Neural cell (in vitro differentiated cells): ENCODE results near the gene PARVB. TPM values are rescaled to one million over a fixed set of nuclear protein-coding genes. Genes with fewer than 3 reads are reported as not detected.

Experiments used
- H2AFZ ChIP-seq: fragments of 200-600, 300-800 bp; sonication (generic), shearing (Covaris generic); 2 replicates; pipeline ENCODE4 v1.6.0; 2014; ENCODE audit warnings: low read depth, mild to moderate bottlenecking, antibody characterized with exemption, low read length, moderate library complexity
- H3F3A ChIP-seq: fragments of 200-600 bp; shearing (Covaris generic); 2 replicates; pipeline ENCODE4 v1.6.1; 2016; ENCODE audit warnings: mild to moderate bottlenecking, moderate library complexity, mixed read lengths, antibody characterized with exemption, low read length; ENCODE audit not compliant: insufficient read depth, poor library complexity, severe bottlenecking
- H3K27ac ChIP-seq: fragments of 200-600, 300-800 bp; sonication (generic), shearing (Covaris generic); 2 replicates; pipeline ENCODE4 v1.5.1; 2014; ENCODE audit warnings: mild to moderate bottlenecking, low read length, moderate library complexity
- H3K27me3 ChIP-seq: fragments of 300-800, 200-600 bp; sonication (generic), shearing (Covaris generic); 2 replicates; pipeline ENCODE4 v1.6.0; 2014; ENCODE audit warnings: mild to moderate bottlenecking, low read depth, low read length, moderate library complexity; ENCODE audit not compliant: insufficient read depth
- H3K36me3 ChIP-seq: fragments of 300-800, 200-600 bp; sonication (generic), shearing (Covaris generic); 2 replicates; pipeline ENCODE4 v1.5.1; 2014; ENCODE audit warnings: mild to moderate bottlenecking, antibody characterized with exemption, low read length, moderate library complexity; ENCODE audit not compliant: insufficient read depth
- H3K4me2 ChIP-seq: fragments of 300-800, 200-600 bp; sonication (generic), shearing (Covaris generic); 2 replicates; pipeline ENCODE4 v1.6.0; 2014; ENCODE audit warnings: mild to moderate bottlenecking, low read length
- H3K4me3 ChIP-seq: fragments of 300-800, 200-600 bp; sonication (generic), shearing (Covaris generic); 2 replicates; pipeline ENCODE4 v1.5.1; 2014; ENCODE audit warnings: mild to moderate bottlenecking, low read length, moderate library complexity
- H3K79me2 ChIP-seq: fragments of 200-600 bp; shearing (Covaris generic); replicated peaks from 2 replicates; pipeline ENCODE4 v1.6.0; 2014; ENCODE audit warnings: mild to moderate bottlenecking, low read length, moderate library complexity; ENCODE audit not compliant: insufficient read depth
- H3K9ac ChIP-seq: fragments of 300-800, 200-600 bp; sonication (generic), shearing (Covaris generic); 2 replicates; pipeline ENCODE4 v1.6.1; 2016; ENCODE audit warnings: mild to moderate bottlenecking, low read length, mixed read lengths
- H3K9me2 ChIP-seq: fragments of 200-600 bp; shearing (Covaris generic); 2 replicates; pipeline ENCODE4 v1.6.1; 2016; ENCODE audit warnings: mild to moderate bottlenecking, low read length, mixed read lengths; ENCODE audit not compliant: insufficient read depth
- H3K9me3 ChIP-seq: fragments of 200-600, 300-800 bp; sonication (generic), shearing (Covaris generic); 2 replicates; pipeline ENCODE4 v1.6.1; 2016; ENCODE audit warnings: mild to moderate bottlenecking, mixed run types, low read length, moderate library complexity, mixed read lengths
- H4K20me1 ChIP-seq: fragments of 200-600 bp; shearing (Covaris generic); 2 replicates; pipeline ENCODE4 v1.6.1; 2016; ENCODE audit warnings: mild to moderate bottlenecking, mixed run types; ENCODE audit not compliant: insufficient read depth
- CTCF ChIP-seq: fragments of 450-650 bp; IDR thresholded peaks from 2 replicates; pipeline ENCODE4 v1.5.1; 2014; ENCODE audit warnings: antibody characterized with exemption, mild to moderate bottlenecking, moderate library complexity; ENCODE audit not compliant: poor library complexity, severe bottlenecking
- EP300 ChIP-seq: fragments of 450-650 bp; conservative IDR thresholded peaks from 2 replicates; pipeline ENCODE4 v1.6.1; 2014; ENCODE audit warnings: antibody characterized with exemption, mild to moderate bottlenecking, moderate library complexity; ENCODE audit not compliant: poor library complexity, severe bottlenecking
- EZH2 ChIP-seq: fragments of 200-600, 300-800 bp; shearing (Covaris generic), sonication (generic); IDR thresholded peaks from 2 replicates; pipeline ENCODE4 v1.6.1; 2014; ENCODE audit warnings: antibody characterized with exemption, low read length, borderline replicate concordance, mild to moderate bottlenecking; ENCODE audit not compliant: insufficient read depth, poor library complexity, severe bottlenecking
- MXI1 ChIP-seq: fragments of 450-650 bp; conservative IDR thresholded peaks from 2 replicates; pipeline ENCODE4 v1.6.1; 2014; ENCODE audit warnings: antibody characterized with exemption, mild to moderate bottlenecking; ENCODE audit not compliant: poor library complexity, severe bottlenecking
- POLR2AphosphoS5 ChIP-seq: IDR thresholded peaks from 2 replicates; pipeline ENCODE4 v1.6.1; 2012
- RAD21 ChIP-seq: fragments of 450-650 bp; conservative IDR thresholded peaks from 2 replicates; pipeline ENCODE4 v1.6.1; 2014; ENCODE audit warnings: antibody characterized with exemption, mild to moderate bottlenecking, moderate library complexity
- REST ChIP-seq: IDR thresholded peaks from 2 replicates; pipeline ENCODE4 v1.6.1; 2012; ENCODE audit warnings: borderline replicate concordance
- SMC3 ChIP-seq: fragments of 450-650 bp; conservative IDR thresholded peaks from 2 replicates; pipeline ENCODE4 v1.6.1; 2014; ENCODE audit warnings: antibody characterized with exemption, mild to moderate bottlenecking, moderate library complexity; ENCODE audit not compliant: poor library complexity
- TAF1 ChIP-seq: IDR thresholded peaks from 2 replicates; pipeline ENCODE4 v1.6.1; 2012; ENCODE audit warnings: low read depth
- polyA plus RNA-seq: library from polyadenylated mRNA; depleted of rRNA; stranded (reverse); fragments of >200 nt; gene quantifications from 2 replicates; pipeline ENCODE4 v1.2.3, GENCODE V29; 2014

The PARVB gene
- polyA plus RNA-seq, 1 donor from 2014 or later, result 1.2 TPM

DNA sequence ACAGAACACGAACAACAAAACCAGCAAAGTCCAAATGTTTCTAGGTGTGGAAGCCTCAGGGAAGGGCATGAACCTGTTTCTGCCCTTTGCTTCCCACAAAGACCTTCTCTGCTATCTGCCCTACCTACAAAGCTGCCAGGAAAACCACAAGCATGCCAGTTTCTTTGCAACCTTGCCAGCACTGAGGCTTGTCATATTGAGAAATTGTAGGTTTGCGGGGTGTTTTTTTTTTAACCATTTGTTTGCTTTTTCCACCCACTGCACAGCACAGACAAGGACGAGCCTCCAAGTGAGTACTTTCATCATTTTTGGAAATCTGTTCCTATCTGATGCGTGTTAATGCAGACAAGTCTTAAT, 169.4 kb downstream of the PARVB start:
- no peak overlapping the region for H3K27ac ChIP-seq
- no peak for TF ChIP-seq CTCF
- no peak for TF ChIP-seq SMC3
- TF ChIP-seq EP300, result no peak
- no peak for TF ChIP-seq TAF1
- TF ChIP-seq RAD21, result no peak
- TF ChIP-seq EZH2, result no peak
- no peak for TF ChIP-seq MXI1
- no peak for TF ChIP-seq POLR2AphosphoS5
- no peak for TF ChIP-seq REST

GRCh38 chr22:44194569-44194968, 170.5 kb downstream of the PARVB start:
- no peaks in the 10 kb centered on the region for H3K79me2 ChIP-seq

More for the DNA sequence above, 169.4 kb downstream of the PARVB start:
- Histone ChIP-seq H3F3A (no peaks in the 10 kb centered on the region), H3K4me2 (no peak overlapping the region), H4K20me1 (no peaks in the 10 kb centered on the region), H3K9me3 (no peaks in the 10 kb centered on the region), H3K9me2 (no peaks in the 10 kb centered on the region), H3K79me2 (no peaks in the 10 kb centered on the region), H3K27me3 (no peaks in the 10 kb centered on the region), H2AFZ (no peak overlapping the region), H3K36me3 (no peaks in the 10 kb centered on the region), H3K9ac (no peak overlapping the region), H3K4me3 (no peak overlapping the region)

More at GRCh38 chr22:44194569-44194968, 170.5 kb downstream of the PARVB start:
- no peaks in the 10 kb centered on the region for H3K27me3 ChIP-seq
- no peaks in the 10 kb centered on the region for H3K36me3 ChIP-seq
- no peak overlapping the region for H3K27ac ChIP-seq
- no peak overlapping the region for H3K4me3 ChIP-seq
- H3K9me3 ChIP-seq, result no peaks in the 10 kb centered on the region
- H4K20me1 ChIP-seq, result no peaks in the 10 kb centered on the region
- H3K9me2 ChIP-seq, result no peaks in the 10 kb centered on the region
- no peak overlapping the region for H3K4me2 ChIP-seq
- no peak overlapping the region for H2AFZ ChIP-seq
- H3K9ac ChIP-seq, result no peak overlapping the region
- no peak for TF ChIP-seq TAF1
- no peak for TF ChIP-seq POLR2AphosphoS5
- no peak for TF ChIP-seq EP300
- TF ChIP-seq REST, result no peak
- TF ChIP-seq SMC3, result no peak
- TF ChIP-seq EZH2, result no peak
- TF ChIP-seq MXI1, result no peak
- no peak for TF ChIP-seq RAD21
- TF ChIP-seq CTCF, result no peak
- H3F3A ChIP-seq, result no peaks in the 10 kb centered on the region
